Measurements from ENCODE around the gene MELTF.

DNA sequence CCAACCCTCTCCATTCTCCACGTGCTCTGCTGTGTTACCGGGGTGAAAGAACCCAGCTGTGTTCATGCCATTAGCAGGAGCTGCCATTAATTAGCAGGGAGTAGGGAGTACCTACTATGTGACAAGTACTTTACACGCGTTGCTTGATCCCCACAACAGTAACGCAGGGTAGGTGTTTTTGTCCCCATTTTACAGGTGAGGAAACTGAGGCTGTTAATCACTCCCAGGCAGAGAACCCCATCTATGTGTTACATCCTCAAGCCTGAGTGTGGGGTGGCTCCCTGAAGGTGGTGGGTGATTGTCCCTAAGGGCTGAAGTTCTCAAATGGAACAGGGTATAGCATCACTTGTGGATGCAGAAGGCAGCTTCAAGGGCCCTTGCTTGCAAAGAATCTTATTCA lies 22.8 kb downstream of the MELTF start:
- TF ChIP-seq, protein P1, sequence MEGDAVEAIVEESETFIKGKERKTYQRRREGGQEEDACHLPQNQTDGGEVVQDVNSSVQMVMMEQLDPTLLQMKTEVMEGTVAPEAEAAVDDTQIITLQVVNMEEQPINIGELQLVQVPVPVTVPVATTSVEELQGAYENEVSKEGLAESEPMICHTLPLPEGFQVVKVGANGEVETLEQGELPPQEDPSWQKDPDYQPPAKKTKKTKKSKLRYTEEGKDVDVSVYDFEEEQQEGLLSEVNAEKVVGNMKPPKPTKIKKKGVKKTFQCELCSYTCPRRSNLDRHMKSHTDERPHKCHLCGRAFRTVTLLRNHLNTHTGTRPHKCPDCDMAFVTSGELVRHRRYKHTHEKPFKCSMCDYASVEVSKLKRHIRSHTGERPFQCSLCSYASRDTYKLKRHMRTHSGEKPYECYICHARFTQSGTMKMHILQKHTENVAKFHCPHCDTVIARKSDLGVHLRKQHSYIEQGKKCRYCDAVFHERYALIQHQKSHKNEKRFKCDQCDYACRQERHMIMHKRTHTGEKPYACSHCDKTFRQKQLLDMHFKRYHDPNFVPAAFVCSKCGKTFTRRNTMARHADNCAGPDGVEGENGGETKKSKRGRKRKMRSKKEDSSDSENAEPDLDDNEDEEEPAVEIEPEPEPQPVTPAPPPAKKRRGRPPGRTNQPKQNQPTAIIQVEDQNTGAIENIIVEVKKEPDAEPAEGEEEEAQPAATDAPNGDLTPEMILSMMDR (IDR thresholded peaks at IDR 0.05; ENCODE audit: low read depth, low read length) = no peak
- TF ChIP-seq EZH2phosphoT487 (IDR thresholded peaks at IDR 0.05; ENCODE audit: low read depth) = no peak

All from OCI-LY3 (cell line).